ENCODE measurements around the gene GNB1. TPM values are rescaled to one million over a fixed set of nuclear protein-coding genes. Genes with fewer than 3 reads are reported as not detected.

Gene GNB1
- total and polyA plus RNA-seq, 8 donors, result 49.6 to 195 (median 125) TPM

- Histone ChIP-seq H3K27ac (peak overlapping the region; percentile 71 to 84 (median 74)), H3K27me3 (peaks cover 0 to 4% (median 0%) of the 10 kb centered on the region in 3 donors), H3K36me3 (no peaks in the 10 kb centered on the region), H3K4me3 (peak overlapping the region; percentile 54 to 68 (median 58)), H3K9me3 (no peaks in the 10 kb centered on the region), H3K4me1 (peaks cover 18 to 35% (median 31%) of the 10 kb centered on the region in 4 donors)
- WGBS, 5 donors, result 44 to 60% (median 46%) methylated on average over 18 to 46 of the region's 46 CpGs
- DNase-seq, result peak in 1 of 2 donors; percentile 30
- TF ChIP-seq EP300 (IDR thresholded peaks at IDR 0.05) (no peak), CTCF (IDR thresholded peaks at IDR 0.05) (no peak), POLR2A (IDR thresholded peaks at IDR 0.05) (no peak), POLR2AphosphoS5 (IDR thresholded peaks at IDR 0.05) (no peak)
- intact Hi-C loops (cut with DNase I; ENCODE audit: low total_unique reads), result no loop called here
Observed at GRCh38 chr1:1917995-1918900, 27.4 kb upstream of the GNB1 start.

- Histone ChIP-seq H3K4me1 (peaks cover 18 to 35% (median 31%) of the 10 kb centered on the region in 4 donors), H3K27ac (no peak overlapping the region), H3K36me3 (no peaks in the 10 kb centered on the region), H3K27me3 (peaks cover 0 to 4% (median 0%) of the 10 kb centered on the region in 3 donors), H3K4me3 (no peak overlapping the region), H3K9me3 (no peaks in the 10 kb centered on the region)
- DNase-seq, result peak in 1 of 2 donors; percentile 16
- WGBS, 5 donors, result 89 to 94% (median 92%) methylated on average over 8 to 14 of the region's 14 CpGs
- no peak for TF ChIP-seq EP300 (IDR thresholded peaks at IDR 0.05)
- no peak for TF ChIP-seq CTCF (IDR thresholded peaks at IDR 0.05)
- no peak for TF ChIP-seq POLR2A (IDR thresholded peaks at IDR 0.05)
- TF ChIP-seq POLR2AphosphoS5 (IDR thresholded peaks at IDR 0.05), result no peak
- intact Hi-C loops (cut with DNase I; ENCODE audit: low total_unique reads), result no loop called here
Observed at GRCh38 chr1:1917304-1917976, 26.6 kb upstream of the GNB1 start.

- WGBS, 5 donors, result 82 to 87% (median 85%) methylated on average over 16 to 19 of the region's 19 CpGs
- Histone ChIP-seq H3K4me1 (peaks cover 18 to 35% (median 31%) of the 10 kb centered on the region in 4 donors), H3K9me3 (no peaks in the 10 kb centered on the region), H3K27me3 (peaks cover 0 to 4% (median 0%) of the 10 kb centered on the region in 3 donors), H3K27ac (no peak overlapping the region), H3K4me3 (no peak overlapping the region), H3K36me3 (no peaks in the 10 kb centered on the region)
- no peak for TF ChIP-seq POLR2A (IDR thresholded peaks at IDR 0.05)
- no peak for TF ChIP-seq POLR2AphosphoS5 (IDR thresholded peaks at IDR 0.05)
- no peak for TF ChIP-seq CTCF (IDR thresholded peaks at IDR 0.05)
- no peak for TF ChIP-seq EP300 (IDR thresholded peaks at IDR 0.05)
- peak in 1 of 2 donors; percentile 17 for DNase-seq
- intact Hi-C loops (cut with DNase I; ENCODE audit: low total_unique reads), result no loop called here
Observed at GRCh38 chr1:1916851-1917251, 26.0 kb upstream of the GNB1 start.
